Activated effector memory CD4-positive, alpha-beta T cell treated with Interleukin-2 at 50 U/mL for 16 hours (primary cell): ENCODE results near the gene USP28.
"Not testable (repeated sequence)": the region's sequence is repeated elsewhere in the genome, so short reads cannot be mapped to it uniquely, and the experiment has no call there.

ENCODE experiments used
- DNase-seq: peaks from one replicate; pipeline ENCODE4 v3.0.0-alpha.2; 2020

USP28 gene

DNA sequence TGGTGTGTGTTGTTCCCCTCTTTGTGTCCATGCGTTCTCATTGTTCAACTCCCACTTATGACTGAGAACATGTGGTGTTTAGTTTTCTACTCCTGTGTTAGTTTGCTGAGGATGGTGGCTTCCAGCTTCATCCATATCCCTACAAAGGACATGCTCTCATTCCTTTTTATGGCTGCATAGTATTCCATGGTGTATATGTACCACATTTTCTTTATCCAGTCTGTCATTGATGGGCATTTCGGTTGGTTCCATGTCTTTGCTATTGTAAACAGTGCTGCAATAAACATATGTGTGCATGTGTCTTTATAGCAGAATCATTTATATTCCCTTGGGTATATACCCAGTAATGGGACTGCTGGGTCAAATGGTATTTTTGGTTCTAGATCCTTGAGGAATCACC, 112.3 kb downstream of the USP28 start:
- not testable (repeated sequence) for DNase-seq

DNA sequence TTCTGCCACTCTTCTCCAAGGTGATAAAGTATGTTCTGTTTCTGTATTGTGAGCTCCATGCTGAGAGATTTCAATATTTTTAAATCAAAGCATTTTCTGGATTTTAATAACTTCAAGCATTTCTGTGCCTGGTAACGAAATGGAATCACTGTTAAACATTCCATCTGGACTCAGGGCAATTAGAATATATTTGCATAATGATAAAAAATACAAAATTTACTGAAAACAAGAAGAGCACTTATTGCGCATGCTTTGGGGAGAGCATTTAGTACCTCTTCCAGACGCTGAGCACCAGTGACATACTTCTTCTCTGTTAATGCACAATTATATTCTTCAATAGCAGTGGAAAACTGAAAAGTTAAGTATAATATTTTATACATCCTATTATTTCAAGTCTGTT, 115.1 kb downstream of the USP28 start:
- DNase-seq = no peak

- DNase-seq = no peak
Measured at GRCh38 chr11:113752932-113753331, 122.4 kb downstream of the USP28 start.
